H1 (cell line): ENCODE measurements around the gene APOL1. TPM values are rescaled to one million over a fixed set of nuclear protein-coding genes. Genes with fewer than 3 reads are reported as not detected.

ENCODE experiments used
- CBX5 ChIP-seq: fragments of 300-800, 300-1000 bp; sonication (generic); IDR thresholded peaks from 2 replicates; pipeline ENCODE4 v1.7.1; 2016; ENCODE audit warnings: antibody characterized with exemption, low read length, low read depth
- polyA plus RNA-seq, 7 experiments: library from polyadenylated mRNA; depleted of rRNA in 3 of 7; stranded (reverse) in 5 of 7; unstranded in 2 of 7; fragments of >200 nt in 5 of 7; fragments of 200-250 nt in 2 of 7; gene quantifications; 1 replicate in 5 of 7; 2 replicates in 1 of 7; 4 replicates in 1 of 7; pipeline versions ENCODE4 v1.2.1 to v1.2.3, GENCODE V29; 2011 to 2013; ENCODE audit warnings: missing spikeins in 2 of 7, mixed read lengths in 2 of 7
- total RNA-seq: library from RNA; stranded (reverse); fragmentation: NEBNext Ultra II Directional; extraction: Animal tissue kit (Norgen Biotek cat#: 25700); gene quantifications from 2 replicates; pipeline ENCODE4 v1.2.1, GENCODE V29; 2021

The APOL1 gene
- total and polyA plus RNA-seq, 2 of the 8 experiments (the other 6 are each of a cell fraction or from before 2014, with no cell fraction given), result not detected

DNA sequence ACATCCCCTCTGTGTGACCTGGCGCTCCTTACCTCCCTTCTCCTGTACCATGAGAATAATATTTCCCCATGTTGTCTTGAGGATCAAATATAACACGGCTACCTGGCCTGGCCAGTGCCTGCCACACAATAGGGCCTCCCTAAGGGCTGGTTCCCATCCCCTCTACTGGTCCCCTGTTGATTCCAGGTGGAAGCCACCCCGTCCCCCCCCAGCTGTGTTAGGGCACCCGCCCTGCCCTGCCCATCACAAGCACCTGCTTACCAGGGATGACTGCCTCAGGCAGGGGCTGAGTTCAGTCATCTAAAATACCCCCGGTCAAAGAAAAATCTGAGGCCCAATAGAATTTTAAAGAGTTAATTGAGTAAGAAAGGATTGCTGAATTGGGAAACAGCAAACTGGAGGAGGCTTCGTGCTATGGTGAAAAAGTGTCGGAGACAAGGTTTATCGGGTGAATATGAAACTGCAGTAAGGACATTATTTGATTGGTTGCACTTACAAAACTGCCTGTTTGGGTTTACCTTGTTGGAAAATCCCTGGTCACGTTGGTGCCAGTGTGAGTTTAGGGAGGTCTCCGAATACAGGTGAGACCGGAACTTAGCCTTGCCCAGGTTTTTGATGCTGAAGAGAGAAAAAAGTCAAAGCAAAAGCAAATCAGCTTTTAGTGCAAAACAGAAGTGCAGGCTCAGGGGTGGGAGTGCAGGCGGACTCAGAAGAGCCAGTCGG is 5.2 kb downstream of the APOL1 start (continued):
- no peak for TF ChIP-seq CBX5
